ENCODE results near the gene SNX30.

Gene SNX30

DNA sequence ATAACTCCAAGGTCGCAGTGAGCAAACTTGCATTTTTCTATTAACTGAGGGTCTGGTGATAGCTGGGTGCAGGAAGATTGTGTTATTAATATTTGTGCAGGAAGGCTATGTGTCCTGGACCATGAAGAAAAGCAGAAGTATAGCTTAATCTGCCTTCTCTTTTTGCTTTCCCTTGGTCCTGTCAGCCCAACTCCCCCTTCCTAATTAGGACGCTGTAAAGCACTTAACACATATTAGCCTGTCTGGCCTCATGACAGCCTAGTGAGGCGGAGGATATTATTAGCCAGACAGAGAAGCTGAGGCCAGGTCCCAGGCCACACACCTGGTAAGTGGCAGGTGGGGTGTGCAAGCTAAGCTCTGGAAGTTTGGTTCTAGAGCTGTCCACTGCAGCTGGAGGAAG lies 110.6 kb downstream of the SNX30 start:
- no peak for DNase-seq

DNA sequence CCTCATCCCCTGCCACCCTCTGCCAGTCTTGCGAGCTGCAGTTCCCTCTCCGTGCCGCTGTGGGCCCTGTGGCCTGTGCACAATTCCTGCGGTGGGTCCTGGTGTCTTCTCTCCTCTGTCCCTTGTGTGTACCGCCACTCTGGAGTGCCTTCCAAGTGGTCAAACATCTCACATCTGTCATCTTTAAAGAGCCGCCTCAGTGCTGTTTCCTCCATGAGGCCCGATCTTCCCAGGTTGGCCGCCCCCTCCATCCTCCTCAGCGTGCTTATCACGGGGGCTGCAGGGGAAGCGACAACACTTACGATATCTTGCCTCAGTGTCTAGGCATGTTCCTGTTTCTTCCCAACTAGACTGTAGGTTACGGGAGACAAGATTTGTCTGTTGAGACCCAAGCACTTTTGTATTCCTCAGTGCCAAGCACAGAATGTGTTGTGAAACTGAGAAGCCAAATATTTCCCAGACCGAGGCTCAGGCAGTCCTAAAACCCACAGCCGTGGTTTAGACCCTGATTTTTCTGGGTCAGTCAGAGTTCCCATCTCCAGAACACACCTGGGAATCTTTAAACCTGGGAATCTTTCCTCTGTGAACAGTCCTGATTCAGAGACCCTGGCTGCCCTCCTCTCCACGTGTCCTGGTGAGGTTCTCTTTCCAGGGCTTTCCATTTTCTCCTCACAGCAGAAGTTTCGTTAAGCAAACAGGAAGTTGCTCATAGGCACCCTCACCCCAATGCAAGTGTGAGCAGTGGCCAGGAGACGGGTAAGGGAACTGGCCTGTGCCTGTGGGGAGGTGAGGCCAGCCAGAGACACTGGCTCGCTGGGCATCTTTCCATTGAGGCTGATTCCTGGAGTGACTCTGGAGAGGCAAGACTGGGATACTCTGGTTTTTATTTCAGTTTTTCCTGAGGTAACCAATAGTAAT lies 111.3 kb downstream of the SNX30 start:
- no peak for DNase-seq

DNA sequence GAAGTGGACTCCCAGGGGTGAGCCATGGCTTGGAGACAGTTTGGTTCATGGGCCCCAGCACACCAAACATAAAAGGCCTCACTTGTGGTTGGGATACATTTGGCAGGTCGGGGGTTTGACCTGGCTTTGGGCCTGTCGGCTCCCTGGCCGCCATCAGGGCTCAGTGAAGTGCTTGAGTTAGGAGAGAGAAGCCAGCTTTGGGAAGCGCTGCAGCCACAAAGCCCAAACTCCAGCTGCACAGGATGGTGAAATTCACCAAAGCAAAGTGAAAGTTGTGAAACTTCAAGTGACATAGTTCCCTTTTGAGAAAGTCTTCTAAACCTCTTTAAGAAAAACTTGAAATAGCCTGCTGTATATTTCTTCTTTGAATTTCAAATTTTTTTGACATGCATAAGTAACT lies 112.7 kb downstream of the SNX30 start:
- no peak for DNase-seq

DNA sequence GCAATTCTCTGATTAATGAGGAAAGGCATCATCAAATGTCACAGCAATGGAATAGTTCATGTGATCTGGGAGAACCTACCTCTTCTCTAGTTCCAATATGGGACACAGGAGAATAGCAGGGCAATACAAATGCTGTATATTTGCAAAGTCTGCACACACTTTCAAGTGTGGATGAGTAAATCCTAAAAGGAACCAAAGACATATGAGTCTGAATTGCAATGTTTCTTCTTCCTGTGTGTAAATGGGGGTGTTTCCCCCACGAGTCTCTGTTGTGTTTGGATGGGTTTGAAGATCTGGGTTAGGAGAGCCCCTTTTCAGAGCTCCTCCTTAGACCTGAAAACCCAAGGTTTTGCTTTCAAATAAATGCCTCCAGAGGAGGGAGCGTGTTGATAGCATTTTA lies 113.2 kb downstream of the SNX30 start:
- DNase-seq: no peak

DNA sequence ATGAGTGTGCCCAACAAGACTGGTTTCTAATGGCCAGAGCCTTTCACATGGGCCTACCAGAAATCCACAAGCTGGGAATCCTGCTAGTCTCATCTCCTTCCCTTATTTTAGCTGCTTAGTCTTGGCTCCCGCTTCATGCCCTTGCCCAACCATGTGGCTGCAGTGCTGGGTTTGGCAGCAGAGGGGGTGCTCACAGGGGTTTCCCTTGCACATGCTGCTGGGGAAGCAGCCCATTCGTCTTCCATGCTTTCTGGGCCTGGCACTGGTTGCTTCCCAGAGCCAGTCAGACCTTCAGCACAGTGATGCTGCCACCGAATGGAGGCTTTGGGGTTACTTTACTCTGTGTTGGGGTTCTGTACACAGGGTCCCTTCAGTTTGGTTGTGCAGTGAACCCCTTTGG lies 113.8 kb downstream of the SNX30 start:
- DNase-seq: no peak

DNA sequence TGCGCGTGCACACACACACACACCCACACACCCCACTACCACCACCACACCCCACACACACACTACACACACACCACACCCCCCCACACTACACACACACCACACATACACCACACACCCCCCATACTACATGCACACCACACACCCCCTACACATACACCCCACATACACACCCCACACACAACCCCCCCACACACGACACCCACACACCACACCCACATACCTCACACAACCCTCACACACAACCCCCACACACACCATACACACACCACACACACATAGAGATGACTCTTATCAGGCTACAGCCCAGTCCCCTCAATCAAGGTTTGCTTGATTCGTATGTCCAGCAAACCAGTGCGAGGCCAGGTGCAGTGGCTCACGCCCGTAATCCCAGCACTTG lies 114.4 kb downstream of the SNX30 start:
- no peak for DNase-seq

DNA sequence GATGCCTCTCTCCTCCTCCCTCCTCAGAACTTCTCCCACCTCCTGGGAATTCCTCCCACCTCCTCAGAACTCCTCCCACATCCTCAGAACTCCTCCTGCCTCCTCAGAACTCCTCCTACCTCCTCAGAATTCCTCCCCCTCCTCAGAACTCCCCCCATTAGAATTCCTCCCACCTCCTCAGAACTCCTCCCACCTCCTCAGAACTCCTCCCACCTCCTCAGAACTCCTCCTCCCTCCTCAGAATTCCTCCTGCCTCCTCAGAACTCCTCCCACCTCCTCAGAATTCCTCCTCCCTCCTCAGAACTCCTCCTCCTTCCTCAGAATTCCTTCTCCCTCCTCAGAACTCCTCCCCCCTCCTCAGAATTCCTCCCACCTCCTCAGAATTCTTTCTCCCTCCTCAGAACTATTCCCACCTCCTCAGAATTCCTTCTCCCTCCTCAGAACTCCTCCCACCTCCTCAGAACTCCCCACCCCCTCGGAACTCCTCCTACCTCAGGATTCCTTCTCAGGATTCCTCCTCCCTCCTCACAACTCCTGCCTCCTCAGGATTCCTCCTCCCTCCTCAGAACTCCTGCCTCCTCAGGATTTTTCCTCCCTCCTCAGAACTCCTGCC lies 116.2 kb downstream of the SNX30 start:
- DNase-seq: no peak

DNA sequence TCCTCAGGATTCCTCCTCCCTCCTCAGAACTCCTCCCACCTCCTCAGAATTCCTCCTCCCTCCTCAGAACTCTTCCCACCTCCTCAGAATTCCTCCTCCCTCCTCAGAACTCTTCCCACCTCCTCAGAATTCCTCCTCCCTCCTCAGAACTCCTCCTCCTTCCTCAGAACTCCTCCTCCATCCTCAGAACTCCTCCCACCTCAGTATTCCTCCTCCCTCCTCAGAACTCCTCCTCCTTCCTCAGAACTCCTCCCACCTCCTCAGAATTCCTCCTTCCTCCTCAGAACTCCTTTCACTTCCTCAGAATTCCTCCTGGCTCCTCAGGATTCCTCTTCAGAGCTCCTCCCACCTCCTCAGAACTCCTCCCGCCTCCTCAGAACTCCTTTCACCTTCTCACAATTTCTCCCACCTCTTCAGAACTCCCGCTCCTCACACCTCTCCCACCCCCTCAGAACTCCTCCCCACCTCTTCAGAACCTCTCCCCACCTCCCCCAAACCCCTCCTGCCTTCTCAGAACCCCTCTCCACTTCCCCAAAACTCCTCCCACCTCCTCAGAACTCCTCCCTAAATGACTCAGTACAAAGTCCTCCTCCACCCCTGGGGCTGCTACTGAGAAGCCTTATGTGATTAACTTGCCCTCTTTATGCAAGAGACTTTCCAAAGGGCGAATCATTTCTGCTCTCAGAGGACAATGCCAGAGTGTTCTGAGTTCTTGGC lies 116.9 kb downstream of the SNX30 start:
- no peak for DNase-seq

DNA sequence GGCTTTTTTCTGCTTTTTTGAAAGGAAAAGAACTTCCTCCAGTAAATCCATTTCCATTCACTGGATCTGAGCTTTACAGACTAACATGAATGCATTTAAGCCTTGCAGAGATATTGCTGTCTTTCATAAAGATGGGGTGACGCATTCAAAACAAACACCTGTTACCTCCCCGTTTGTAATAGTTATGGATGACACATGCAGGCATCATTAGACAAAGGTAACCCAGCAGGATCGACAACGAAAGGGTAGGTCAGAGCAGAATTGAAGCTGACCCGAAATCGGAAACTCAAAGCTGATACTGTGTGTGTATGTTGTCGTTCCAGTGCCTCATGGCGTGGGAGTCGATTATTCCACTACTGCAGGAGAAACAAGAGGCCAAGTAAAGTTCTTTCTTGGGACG lies 117.9 kb downstream of the SNX30 start:
- no peak for DNase-seq

DNA sequence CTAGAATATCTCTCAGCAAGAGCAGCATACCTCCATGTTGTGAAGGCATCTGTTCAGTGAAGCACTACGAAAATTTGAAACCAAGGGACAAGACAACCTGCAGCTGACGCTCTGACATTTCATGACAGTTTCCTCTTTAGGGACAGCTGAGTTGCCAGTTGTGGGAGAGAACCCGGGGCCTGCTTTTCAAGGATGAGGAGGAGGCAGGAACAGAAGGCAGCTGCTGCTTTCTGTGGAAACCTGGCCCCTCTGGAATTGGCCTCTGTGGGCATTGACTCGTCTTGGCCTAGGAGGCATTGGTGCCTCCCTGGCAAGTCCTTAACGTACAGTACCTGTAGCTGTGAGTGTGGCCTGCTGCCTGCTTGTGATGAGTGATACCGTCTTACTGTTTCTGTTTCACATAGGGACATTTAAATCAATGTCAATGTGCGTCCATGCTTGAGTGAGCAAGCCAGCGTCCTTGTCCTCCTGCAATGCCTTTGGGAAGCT lies 118.5 kb downstream of the SNX30 start:
- DNase-seq: no peak

DNA sequence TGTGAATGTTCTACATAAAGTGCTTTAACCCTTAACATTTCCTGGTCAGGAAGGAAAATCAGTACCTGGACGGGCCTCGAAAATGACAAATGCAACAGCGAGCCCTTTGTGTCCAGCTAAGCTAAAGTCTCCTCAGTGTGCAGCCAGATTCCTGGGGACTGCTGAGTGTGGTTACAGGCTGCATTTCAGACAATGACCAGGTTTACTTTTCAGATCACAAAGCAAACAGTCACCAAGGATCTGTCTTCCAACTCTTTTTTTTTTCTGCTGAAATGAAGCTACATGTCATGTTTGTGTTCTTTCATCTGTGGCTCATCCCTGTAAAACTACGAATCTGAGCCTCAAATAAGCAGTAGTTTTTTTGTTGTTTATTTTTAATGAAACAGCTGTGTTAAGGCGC lies 119.4 kb downstream of the SNX30 start:
- no peak for DNase-seq

DNA sequence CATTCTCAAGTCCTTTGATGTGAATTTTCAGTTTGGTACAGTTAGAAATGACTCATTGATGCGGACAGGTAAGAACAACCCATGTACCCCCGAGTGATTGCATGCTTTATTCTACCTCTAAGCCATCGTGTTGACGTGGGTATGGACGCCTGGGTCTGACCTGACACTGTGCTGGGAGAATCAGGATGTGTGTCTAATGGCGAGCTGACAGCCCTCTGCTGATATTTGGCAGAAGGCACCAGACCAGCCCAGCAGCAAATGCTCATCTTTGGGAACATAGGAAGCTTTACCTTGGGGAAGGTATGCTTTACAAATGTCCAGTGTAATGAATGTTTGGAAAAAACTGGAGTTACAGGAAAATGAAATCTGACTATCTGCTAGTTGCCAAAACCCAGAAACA lies 120.0 kb downstream of the SNX30 start:
- DNase-seq: no peak

DNA sequence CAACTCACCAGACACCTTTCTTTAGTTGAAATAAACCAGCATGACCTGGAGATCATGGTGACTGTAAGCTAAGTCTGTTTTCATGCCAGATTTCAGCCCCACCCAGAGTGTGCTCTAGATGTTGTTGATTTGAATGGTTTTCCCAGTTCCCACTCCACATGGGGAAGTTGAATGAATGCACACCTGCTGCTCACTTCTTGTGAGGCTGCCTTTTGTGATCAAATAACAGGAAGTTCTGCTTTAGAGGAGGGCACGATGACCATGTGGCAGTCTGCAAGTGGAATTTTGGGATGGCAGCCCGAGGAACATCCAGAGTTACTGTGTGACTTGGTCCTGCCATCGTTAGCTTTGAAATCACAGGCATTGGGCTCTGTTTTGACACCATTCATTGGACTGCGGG lies 121.5 kb downstream of the SNX30 start:
- DNase-seq: no peak

DNA sequence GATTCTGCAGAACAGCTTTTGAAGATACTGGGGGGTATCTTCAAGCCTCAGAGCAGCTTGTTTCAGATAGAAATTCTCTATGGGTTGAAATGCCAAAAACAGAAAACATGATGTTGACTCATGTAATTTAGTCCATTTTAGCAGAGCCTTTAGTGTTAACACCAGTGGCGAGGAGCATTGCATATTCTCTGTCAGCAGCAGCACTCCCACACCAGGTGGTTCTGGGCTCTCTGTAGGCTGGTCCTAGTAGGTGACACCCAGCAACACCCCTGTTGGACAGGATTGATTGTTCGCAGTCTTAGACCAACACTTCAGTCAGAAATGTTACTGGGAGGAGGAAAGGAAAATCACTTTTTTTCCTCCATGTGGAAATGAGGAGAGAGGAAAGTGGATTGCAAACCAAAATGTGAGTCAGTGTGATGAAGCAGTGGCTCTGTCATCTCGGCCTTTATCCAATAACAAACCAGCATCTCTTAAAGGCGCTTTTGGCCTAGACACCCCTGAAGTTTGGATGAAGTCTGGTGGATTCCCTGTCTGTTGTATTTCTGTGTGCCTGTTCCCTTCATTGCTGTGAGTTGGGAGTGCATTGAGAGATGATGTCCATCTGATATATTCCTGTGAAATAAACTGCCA lies 123.3 kb downstream of the SNX30 start:
- no peak for DNase-seq

DNA sequence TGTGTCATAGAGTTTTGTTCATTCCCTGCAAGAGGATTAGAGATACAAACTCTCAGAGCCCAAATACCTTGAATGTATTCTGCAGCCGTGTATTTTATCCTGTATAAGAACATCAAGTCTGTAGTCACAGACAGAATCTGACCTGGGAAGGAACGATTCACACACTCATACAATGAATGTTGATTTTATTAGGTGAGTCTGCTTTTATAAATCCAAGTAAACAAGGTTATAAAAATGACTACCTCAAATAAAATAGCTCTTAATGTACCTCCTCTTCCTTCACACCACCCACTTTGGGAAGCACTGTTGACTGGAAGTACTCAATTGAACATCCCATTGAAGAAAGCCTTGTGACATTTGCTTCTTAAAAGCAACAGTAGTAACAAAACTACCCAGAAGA lies 128.2 kb downstream of the SNX30 start:
- DNase-seq: no peak

DNA sequence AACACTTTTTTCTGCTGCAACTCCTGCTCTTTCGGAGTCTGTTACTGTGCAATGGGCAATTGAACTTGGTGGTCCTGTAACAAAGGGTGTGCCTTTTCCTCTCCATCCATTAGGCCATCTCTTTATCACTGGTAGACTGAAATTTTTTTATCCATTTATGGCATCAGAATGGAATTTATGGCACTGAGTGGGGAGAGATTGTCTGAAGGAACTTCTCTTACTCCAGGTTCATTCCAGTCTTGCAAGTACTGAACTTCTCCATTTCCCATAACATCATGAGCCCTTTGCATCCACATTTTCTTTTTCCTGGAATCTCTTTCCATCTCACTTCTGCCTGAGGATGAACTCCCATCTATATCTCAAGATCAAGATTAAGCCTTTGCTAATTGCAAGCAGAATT lies 130.1 kb downstream of the SNX30 start:
- no peak for DNase-seq

DNA sequence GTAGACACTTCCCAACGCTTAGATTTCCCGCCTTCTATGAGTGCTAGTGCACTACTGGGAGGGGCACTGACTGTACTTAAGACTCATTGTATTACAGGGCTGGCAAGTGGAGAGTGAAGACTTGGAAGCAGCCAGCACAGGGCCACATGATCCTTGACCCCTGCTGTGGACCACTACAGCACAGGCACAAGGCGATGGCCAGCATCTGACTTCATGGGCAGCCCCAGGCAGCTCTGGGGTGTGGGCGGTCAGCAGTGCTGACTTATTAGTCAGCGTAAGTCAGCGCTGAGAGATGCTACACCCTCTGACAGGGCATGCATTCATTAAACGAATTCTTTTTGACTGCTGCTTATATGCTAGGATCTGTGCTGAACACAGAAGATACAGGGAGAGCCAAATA lies 130.8 kb downstream of the SNX30 start:
- DNase-seq: no peak

DNA sequence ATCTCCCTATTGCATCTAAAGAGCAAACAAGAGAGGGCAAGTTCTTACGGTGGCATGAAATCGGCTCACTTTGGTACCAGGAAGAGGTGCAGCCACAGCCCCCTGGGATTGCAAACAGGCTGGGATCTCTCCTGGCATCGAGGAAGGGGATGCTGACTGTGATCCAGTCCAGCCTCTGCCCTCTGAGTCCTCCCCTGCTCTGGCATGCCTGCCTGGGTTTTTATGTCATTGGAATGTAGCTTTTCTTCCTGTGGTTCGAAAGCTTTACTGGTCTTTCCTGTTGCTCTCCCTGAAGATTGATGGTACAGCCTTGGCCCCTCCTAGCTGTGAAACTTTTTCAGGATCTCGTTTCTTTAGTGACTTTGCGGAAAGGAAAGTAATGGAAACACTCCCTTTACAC lies 133.5 kb downstream of the SNX30 start:
- no peak for DNase-seq

DNA sequence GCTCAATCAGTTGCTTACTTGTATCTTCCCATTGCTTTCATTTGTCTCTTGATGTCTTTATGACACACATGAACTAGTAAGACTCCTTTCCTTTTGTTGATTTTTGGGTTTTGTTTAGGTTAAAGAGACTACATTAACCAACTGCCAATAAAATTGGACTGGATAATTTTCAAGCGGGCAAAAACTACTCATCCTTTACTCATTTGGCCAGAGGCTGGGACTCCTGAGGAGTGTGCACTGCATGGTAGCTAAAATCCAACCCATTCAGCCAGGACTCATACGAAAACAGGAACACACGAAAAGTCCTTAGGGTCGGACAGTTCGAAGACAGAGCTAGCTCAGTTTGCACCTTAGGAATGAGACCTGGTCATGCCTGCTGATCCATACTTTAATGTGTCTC lies 134.2 kb downstream of the SNX30 start:
- DNase-seq: no peak

DNA sequence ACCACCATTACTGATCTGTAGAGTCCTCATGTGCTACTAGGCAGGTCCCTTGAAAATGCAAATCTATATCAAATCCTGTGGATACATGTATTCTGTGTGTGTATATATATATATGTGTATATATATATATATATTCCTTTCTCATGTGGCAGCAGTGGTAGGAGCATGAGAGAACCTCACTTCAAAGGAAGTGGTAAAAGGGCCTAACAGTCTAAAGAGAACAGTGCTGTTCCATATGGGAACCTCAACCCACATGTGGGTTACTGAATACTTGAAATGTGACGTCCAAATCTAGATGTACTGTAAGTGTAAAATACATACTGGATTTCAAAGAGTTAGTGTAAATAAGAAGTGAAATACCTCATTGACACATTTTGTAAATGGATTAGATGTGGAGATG lies 134.8 kb downstream of the SNX30 start:
- no peak for DNase-seq

DNA sequence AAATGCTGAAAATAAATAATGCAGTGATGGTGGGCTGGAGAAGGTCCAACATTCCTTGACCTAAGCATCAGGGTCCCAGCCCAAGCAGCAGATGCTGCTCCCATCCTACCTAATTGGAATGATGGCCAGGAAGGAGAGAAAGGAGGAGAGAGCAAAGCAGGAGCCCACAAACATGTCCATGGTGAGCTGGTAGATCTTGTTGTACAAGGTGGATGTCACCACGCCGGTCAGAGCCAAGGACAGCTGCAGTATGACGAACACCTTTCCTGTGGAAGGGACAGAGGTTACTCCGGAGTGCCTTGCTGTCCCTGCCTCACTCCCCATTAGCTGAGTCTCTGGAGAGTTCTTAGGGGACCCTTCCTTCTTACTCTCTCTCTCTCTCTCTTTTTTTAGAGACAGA lies 135.8 kb downstream of the SNX30 start:
- no peak for DNase-seq

DNA sequence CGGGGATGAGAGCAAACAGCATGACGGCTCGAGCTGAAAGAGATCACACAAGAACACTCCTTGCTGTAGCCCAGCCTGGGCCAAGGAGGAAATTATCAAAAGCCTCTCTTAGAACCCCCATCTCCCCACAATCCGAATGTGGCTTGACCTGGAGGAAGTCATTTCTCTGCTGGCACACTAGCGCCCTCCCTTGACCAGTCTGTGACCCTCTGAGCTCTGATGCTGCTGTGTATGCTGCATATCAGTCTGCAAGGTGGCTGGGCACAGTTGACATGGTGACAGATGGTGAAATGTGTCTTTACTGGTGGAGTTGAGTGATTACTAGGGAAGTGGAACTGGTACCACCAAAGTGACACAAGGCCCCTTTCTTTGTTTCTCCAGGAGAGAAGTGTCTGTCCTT lies 136.8 kb downstream of the SNX30 start:
- no peak for DNase-seq

Measured in SHP77 treated with DMSO at 0.1 percent for 48 hours (cell line).